OCI-LY7 (cell line): ENCODE results near the gene PFKFB3.

ENCODE experiments used
- EZH2phosphoT487 ChIP-seq: fragments of 200-600 bp; sonication (generic); IDR thresholded peaks from 2 replicates; pipeline ENCODE4 v1.6.1; 2018; ENCODE audit warnings: low read depth, borderline replicate concordance, mild to moderate bottlenecking, mixed run types, antibody characterized with exemption, low read length, moderate library complexity, mixed read lengths
- TF ChIP-seq, protein P1 (sequence below): fragments of 200-600 bp; sonication (generic); conservative IDR thresholded peaks from 2 replicates; pipeline ENCODE4 v1.5.1; 2014; ENCODE audit warnings: mild to moderate bottlenecking, antibody characterized with exemption, low read length, moderate library complexity, mixed read lengths

DNA sequence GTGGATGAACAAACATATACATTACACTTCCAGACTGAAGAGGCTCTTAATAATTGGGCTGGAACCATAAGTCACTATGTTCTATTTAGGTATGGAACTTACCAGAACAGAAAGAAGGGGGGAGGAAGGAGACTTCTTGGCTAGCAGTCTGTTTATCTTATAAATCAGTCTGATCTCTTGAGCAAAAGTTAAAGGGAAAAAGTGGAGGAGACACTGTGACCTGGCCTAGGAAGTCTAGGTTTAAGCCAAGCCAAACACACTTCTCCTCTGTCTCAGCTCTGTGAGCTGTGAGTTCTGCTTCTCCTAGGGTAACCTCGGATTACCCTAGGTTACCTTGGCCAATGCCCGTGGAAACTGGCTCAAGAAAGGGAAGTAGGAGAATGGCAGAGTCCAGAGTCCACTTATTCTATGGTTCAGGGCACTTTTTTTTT is 95.2 kb downstream of the PFKFB3 start:
- TF ChIP-seq, protein P1, sequence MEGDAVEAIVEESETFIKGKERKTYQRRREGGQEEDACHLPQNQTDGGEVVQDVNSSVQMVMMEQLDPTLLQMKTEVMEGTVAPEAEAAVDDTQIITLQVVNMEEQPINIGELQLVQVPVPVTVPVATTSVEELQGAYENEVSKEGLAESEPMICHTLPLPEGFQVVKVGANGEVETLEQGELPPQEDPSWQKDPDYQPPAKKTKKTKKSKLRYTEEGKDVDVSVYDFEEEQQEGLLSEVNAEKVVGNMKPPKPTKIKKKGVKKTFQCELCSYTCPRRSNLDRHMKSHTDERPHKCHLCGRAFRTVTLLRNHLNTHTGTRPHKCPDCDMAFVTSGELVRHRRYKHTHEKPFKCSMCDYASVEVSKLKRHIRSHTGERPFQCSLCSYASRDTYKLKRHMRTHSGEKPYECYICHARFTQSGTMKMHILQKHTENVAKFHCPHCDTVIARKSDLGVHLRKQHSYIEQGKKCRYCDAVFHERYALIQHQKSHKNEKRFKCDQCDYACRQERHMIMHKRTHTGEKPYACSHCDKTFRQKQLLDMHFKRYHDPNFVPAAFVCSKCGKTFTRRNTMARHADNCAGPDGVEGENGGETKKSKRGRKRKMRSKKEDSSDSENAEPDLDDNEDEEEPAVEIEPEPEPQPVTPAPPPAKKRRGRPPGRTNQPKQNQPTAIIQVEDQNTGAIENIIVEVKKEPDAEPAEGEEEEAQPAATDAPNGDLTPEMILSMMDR = no peak
- TF ChIP-seq EZH2phosphoT487 = no peak
